ENCODE results near the gene GOLGA3.
"Not testable (repeated sequence)": the region's sequence is repeated elsewhere in the genome, so short reads cannot be mapped to it uniquely, and the experiment has no call there.

The GOLGA3 gene

DNA sequence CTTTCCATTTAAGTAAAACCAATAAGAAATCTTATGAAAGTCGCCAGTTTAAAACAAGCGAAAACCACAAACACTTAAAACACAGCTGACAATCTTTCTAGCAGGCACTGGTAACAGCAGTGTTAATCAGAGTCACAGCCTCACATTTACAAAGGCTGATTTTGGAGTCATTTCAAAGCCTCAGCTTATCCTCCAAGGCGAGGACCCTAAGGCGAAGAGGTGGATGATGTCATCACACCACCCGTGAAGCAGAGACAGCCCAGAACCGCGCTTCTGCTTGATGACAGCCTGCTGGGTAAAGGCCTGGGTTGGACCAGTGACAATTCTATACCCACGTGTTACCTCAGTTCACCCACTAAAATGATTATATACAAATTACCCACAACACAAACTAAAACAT, 10.1 kb downstream of the GOLGA3 start:
- in situ Hi-C loops (cut with MboI; ENCODE audit: low sequenced_read_pairs): no loop called here

DNA sequence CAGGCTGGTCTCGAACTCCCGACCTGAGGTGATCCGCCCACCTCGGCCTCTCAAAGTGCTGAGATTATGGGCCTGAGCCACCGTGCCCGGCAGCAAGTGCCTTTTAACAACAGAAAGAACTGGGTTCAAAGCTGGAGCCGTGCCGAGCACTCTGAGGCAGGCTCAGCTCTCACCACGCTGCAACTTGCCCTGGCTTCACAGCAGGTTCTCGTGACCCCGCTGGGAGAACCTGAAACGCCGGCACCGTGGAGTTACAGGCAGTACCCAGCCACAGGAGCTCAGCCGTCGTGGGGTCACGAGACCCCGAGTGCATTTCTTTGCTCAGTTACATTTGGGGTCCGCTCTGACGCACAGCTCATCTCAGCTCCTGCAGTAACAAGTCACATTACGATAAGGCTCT, 14.4 kb downstream of the GOLGA3 start:
- in situ Hi-C loops (cut with MboI; ENCODE audit: low sequenced_read_pairs): no loop called here

DNA sequence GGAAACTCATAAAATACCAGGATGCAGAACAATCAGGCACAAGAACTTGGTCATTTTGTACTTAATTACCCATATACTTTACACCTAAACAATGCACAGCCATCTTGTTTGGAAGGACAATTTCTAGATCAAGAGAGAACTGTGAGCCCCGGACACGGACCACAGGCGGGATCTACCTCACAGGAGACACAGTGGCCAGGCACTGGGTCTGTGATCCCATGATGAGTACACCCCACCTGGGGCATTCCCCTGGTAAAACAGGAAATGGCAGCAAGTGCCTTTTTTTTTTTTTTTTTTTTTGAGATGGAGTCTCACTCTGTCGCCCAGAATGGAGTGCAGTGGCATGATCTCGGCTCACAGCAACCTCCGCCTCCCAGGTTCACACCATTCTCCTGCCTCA, 15.2 kb downstream of the GOLGA3 start:
- in situ Hi-C loops (cut with MboI; ENCODE audit: low sequenced_read_pairs): no loop called here

DNA sequence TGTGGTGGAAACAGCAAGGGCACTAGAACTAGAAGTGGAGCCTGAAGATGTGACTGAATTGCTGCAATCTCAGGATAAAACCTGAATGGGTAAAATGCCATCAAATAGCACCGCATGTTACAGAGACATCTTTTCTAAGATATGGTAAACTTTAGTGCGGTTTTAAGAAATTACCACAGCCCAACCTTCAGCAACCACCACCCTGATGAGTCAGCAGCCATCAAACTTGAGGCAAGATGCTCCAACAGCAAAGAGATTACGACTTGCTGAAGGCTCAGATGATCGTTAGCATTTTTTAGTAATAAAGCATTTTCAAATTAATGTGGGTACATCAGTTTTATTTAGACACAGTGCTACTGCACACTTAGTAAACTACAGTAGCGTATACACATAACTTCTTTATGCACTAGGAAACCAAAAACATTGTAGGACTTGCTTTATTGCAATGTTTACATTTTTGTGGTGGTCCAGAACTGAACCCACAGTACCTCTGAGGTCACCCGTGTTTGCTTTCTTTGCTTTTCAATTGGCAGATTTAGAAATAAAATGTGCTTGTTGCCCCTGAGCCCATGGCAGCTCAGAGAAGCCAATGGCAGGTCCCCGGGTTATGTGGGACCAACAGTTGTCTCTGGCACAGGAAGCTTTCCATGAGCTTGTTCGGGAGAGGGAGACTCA, 15.9 kb downstream of the GOLGA3 start:
- in situ Hi-C loops (cut with MboI; ENCODE audit: low sequenced_read_pairs): no loop called here

DNA sequence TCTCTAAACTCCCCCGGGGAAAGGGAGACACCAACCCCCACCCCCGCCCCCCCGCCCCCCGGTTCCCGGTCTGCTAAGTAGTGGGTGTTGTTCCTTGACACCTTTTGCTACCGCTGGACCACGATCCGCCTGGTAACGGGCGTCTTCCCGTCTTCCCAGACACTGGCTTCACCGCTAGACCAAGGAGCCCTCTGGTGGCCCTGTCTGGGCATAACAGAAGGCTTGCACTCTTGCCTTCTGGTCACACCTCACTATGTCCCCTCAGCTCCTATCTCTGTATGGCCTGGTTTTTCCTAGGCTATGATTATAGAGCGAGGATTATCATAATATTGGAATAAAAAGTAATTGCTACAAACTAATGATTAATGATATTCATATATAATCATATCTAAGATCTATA, 19.3 kb downstream of the GOLGA3 start:
- in situ Hi-C loops (cut with MboI; ENCODE audit: low sequenced_read_pairs): not testable (repeated sequence)

DNA sequence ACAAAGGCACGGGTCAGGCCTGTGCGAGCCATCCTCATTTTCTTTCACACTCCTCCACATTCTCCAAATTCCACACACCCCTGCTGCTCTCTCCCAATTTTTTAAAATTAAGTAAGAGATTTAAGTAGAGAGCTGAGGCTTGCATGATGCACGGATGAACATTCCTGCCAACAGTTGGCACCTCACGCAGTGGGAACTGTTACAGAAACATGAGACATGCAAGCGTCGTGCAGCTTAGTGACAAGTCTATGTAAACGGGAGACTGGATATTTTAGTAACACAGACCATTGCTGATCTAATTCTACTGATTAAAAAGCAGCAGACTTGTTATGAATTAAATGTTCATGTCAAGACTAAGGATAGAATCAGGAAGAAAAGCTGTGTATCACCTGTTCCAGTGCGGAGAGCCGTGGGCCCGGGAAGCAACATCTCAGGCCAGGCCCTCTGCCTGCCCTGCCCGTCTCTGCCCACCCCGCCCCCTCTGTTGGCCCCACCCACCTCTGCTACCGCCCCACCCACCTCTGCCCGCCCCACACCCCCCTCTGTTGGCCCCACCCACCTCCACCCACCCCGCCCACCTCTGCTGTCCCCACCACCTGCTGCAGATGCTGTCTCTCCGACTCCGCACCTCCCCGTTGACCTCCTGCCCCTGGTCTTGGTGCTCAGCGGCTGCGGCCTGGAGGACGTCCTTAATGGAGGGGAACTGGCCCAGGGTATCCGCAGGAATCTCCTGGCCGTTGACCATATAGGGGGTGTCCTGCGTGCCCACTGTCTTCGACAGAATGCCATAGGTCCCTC, 21.2 kb downstream of the GOLGA3 start:
- in situ Hi-C loops (cut with MboI; ENCODE audit: low sequenced_read_pairs): no loop called here

DNA sequence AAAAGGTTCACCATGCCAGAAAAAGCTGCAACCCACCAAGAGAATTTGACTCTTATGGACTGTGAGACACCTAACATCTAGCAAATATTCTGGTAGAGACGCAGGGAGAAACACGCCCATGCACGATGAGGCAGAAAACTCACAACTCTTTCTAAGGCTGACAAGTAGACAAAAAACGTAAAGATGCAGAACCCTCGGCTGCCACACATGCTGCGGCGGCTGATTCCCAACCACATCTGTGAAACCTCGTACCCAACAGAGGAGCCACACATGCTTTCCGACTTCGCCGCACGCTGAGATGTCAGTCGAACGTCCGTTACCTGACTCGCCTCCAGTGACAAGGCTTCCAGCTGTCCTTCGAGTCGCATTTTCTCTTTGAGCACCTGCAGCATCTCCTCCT, 21.8 kb downstream of the GOLGA3 start:
- in situ Hi-C loops (cut with MboI; ENCODE audit: low sequenced_read_pairs): no loop called here

DNA sequence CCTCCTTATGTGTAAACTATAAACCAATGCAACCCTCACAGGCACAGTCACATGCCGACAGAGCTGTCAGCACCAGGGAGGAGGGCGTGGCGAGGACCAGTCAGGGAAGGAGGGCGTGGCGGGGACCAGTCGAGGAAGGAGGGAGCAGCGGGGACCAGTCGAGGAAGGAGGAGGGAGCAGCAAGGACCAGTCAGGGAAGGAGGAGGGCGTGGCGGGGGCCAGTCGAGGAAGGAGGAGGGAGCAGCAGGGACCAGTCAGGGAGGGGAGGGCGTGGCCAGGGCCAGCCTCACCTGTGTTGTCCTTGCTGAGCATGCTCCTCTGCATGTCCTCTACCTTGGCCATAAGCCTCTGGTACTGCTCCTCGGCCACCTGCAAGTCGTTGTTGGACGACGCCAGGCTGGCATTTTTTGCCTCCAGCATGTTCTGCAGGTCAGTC, 24.2 kb downstream of the GOLGA3 start:
- in situ Hi-C loops (cut with MboI; ENCODE audit: low sequenced_read_pairs): no loop called here

DNA sequence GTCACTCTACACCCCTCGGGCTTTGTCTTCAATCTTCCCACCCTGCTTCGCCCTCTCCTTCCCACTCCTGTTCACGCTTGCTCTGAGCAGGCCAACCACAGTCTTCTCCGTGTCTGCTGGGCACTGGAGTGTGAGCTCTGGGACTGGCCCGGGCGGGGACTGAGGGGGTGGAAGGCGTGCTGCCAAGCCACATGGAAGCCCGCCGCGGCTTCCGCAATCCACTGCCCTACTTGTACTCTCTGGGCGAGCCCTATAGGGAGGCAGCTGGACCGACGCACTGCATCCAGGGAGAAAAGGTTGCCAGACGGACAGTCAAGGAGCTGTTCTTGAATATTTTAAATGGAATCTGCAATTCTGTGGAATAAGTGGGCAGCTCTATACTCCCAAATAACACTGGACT, 24.8 kb downstream of the GOLGA3 start:
- in situ Hi-C loops (cut with MboI; ENCODE audit: low sequenced_read_pairs): no loop called here

DNA sequence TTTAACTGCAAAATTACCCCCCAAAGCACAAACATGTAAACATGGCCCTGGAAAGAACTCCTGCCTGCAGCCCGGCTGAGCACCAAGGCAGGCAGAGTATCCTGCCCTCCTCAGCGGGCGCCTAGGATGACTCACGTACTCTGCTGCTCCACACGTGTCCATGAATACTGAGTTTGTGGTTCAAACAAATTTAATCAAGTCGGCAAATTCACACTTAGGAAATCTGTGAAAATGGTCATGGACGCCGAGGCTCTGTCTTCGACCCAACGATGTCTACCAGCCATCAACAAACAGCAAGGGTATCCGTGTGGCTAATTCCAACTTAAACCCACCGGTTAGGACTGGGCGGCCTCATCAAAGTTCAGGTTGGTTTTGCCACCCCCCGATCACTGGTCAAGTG, 25.5 kb downstream of the GOLGA3 start:
- in situ Hi-C loops (cut with MboI; ENCODE audit: low sequenced_read_pairs): no loop called here

DNA sequence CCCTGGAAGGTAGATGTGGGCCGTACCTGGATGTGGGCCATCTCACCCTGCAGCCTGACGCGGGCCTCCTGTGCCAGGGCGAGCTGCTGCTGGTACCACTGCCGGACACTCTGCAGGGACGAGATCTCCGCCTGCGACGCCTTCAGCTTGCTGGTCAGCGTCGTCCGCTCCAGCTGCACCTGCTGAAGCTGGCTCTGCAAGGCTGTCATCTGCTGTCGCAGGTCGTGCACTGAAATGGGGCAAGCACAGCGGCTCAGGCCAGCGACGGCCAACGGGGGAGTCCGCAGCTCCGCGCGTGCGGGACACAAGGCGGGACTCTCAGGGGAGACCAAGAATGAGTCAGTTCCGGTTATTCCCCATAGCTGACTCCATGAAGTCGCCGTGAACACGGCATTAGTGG, 26.9 kb downstream of the GOLGA3 start:
- in situ Hi-C loops (cut with MboI; ENCODE audit: low sequenced_read_pairs): no loop called here

DNA sequence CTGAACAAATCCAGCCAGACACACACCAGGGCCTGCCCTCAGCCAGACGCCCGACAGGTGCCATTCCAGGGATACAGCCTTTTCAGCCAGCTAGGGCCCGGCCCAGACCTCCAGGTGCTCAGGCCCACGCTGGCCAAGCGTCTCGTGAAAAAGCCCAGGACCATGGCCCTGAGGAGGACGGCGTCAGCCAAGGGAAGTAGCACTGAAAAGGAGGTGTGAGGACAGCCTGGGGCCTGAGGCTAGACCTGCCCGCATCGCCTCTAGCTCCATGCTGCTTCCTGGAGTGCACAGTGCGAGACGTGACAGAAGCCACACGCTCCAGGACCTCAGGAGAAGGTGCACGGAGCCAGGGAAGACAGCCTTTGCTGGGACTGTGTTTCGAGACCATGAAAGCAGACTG, 29.8 kb downstream of the GOLGA3 start:
- in situ Hi-C loops (cut with MboI; ENCODE audit: low sequenced_read_pairs): no loop called here

DNA sequence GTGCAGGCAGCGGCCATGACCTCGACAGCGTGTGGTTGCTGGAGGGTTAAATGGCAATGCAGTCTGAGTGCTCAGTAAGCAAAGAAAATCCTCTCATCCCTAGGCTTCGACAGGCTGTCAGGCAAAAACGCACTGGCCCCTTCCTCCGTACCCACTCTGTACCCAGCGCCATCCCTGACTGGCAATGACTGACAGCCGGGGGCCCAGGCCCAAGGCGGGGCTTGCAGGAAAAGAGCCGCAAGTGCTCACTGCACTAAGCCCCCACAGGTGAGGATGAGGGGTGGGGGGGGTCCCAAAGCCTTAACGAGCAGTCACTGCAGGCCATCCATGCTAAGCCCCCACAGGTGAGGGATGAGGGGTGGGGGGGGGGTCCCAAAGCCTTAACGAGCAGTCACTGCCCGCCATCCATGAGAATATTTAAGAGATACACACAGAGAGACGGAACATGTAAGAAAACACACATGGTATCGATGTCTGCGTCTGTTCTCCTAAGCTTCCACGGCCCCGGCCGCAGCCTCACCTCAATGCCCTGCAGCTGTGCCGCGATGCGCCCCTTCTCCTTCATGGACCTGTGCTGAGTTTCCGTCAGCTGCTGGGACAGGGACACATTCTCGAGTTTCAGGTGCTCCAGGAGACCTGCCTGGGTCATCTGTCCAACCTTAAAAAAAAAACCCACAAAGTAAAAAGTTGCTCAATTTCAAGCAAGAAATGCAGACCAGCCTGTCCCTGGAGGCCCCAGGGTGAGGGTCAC, 30.7 kb downstream of the GOLGA3 start:
- in situ Hi-C loops (cut with MboI; ENCODE audit: low sequenced_read_pairs): no loop called here

DNA sequence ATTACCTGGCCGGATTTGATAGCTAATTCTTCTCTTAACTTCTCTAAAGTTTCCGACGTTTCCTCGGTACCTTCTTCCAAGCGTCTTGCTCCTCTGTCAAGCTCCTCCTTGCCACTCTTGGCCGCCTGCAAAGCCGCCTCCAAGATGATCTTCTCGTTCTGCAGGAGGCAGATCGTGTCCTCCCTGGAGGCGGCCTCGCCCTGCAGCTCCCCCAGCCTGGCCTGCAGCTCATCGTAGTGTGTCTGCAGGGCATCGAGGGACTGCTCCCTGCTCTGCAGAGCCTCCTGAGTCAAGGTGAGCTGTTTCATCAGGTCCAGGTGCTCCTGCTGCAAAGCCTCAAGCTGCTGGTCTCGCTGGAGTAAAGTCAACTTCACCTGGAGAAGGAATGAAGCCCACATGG, 32.8 kb downstream of the GOLGA3 start:
- in situ Hi-C loops (cut with MboI; ENCODE audit: low sequenced_read_pairs): no loop called here

DNA sequence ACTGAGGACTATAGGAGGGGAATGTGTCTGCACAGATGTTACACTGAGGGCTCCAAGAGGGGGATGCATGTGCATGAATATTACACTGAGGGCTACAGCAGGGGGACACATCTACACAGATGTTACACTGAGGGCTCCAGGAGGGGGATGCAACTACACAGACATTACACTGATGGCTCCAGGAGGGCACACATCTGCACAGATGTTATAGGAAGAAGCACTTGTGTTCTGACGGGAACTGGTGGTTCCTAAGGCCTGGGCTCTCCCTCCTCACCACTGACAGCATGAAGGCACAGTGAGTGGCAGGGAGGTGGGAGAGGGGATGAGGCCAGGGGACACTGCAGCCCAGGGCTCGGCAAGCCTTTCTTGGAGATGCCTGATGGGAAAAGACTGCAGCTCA, 36.7 kb downstream of the GOLGA3 start:
- in situ Hi-C loops (cut with MboI; ENCODE audit: low sequenced_read_pairs): not testable (repeated sequence)

DNA sequence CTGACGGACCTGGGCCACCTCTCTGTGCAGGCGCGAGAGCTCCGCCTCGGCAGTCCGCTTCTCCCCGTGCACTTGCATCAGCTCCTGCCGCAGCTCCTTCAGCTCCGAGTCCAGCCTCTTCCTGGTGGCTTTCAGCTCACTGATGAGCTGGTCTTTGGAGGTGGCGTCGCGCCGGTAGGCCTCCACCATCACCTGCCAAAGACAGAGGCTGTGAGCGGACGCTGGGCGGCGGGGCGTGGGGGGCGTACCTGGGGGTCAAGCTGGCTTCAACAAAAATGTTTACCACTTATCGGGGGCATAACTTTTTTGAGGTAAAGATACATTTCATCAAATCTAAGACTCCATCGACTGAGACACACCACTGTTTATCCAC, 39.6 kb downstream of the GOLGA3 start:
- in situ Hi-C loops (cut with MboI; ENCODE audit: low sequenced_read_pairs): no loop called here

DNA sequence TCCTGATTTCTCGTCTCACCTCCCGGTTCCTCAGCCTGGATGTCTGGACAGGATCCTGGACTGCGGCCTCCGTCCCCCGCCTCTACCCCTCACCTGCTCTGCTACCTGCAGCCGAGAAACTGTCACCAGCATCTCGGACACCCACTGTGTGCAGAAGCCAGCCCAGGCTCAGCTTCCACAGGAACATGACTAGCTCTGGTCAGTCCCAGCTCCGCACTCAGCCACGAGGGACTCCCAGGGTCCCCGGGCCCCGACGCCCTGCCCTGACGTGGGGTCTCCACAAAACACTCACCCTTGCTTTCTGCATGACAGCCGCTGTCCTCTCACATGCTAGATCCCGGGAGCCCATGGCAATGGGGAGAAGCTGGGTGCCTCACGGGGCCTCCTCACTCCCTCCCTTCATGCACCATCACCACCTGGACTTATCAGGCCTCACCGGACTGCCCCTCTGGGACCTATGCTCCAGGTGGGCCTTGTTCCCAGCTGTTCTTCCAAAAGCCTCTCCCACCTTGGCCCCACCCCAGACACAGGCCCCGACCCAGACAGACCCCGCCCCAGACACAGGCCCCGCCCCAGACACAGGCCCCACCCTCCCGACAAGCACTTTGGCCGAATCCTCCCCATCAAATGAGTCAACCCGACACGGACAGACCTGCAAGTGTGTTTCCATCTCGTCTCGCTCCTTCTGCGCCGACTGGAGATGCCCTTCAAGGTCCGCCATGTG, 40.1 kb downstream of the GOLGA3 start:
- in situ Hi-C loops (cut with MboI; ENCODE audit: low sequenced_read_pairs): no loop called here

DNA sequence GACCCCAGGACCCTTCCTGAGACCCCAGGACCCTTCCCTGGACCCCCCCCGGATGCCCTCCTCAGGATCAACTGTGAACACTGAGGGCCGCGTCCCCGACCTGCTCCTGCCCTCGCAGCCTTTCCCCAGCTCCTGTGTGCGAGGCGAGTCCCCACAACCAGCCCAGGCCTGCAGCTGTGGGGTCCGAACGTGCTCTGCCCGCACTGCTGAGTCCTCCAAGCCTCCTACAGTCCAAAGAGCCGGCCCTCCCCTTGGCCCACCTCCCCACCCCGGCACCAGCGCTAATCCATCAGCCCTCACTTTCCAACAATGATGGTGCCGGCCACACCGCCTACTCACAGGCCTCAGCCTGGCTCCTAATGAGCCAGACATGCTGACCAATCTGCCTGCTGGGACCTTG, 40.8 kb downstream of the GOLGA3 start:
- in situ Hi-C loops (cut with MboI; ENCODE audit: low sequenced_read_pairs): no loop called here

DNA sequence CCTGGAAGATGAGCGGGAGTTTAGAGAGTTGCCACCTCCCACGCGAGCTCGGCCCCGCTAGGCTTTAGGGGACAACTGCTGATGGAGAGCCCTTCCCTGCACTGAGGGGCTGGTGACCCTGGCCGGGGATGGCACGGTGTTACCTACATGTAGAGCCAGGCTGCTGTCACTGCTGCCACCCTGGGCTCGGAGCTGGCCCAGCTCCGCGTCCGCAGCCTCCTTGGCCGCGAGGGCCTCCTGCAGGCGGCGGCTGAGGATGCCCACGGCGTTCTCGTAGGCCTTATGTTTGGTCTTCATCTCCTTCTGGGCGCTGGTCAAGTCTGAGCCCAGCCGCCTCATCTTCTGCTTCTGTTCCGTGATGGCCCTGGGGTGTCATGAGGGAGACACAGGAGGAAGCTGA, 42.5 kb downstream of the GOLGA3 start:
- in situ Hi-C loops (cut with MboI; ENCODE audit: low sequenced_read_pairs): no loop called here

DNA sequence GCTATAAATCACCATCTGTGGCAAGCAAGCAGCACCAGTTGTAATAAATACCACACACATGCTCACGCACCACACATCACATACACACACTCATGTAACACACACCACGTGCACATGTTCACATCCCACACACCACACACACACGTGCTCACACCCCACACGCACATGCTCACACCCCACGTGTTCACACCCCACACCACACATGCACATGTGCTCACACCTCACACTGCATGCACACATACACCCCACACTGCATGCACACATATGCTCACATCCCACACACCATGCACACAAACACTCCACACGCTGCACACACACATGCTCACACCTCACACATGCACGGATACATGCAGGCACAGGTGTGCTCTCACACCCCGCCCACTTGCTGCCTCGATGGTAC, 44.1 kb downstream of the GOLGA3 start:
- in situ Hi-C loops (cut with MboI; ENCODE audit: low sequenced_read_pairs): no loop called here

DNA sequence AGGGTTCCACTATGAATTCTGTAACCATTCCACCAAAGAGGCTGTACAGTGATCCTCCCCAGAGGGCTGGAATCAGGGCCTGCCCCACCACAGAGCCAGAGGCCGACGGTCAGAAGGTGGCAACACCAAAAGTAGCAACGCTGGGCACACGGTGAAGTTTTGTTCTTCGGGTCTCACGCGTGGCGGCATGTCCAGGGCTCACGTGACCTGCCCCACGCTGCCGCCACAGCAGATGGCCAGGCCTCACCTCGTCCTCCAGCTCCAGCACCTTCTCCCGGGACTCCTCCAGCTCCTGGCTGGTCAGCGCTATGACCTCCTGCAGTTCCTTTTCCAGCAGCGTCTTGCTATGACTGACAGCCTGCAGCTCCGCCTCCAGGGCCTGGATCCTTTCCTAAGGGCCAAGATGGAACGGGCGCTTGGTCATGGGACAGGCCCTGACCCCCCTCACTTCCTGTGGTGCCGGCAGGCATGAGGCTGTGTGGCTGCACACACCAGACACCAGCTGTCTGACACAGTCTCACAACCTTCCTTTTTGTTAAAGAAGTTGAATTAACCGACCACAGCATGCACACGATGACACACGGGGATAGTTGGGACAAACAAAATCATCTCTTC, 44.6 kb downstream of the GOLGA3 start:
- in situ Hi-C loops (cut with MboI; ENCODE audit: low sequenced_read_pairs): no loop called here

Measured in HL-60/S4 (cell line).